ENCODE measurements around the gene HCN3. TPM values are rescaled to one million over a fixed set of nuclear protein-coding genes. Genes with fewer than 3 reads are reported as not detected.

Gene HCN3
- polyA plus RNA-seq, 1 experiment: 1.5 TPM

DNA sequence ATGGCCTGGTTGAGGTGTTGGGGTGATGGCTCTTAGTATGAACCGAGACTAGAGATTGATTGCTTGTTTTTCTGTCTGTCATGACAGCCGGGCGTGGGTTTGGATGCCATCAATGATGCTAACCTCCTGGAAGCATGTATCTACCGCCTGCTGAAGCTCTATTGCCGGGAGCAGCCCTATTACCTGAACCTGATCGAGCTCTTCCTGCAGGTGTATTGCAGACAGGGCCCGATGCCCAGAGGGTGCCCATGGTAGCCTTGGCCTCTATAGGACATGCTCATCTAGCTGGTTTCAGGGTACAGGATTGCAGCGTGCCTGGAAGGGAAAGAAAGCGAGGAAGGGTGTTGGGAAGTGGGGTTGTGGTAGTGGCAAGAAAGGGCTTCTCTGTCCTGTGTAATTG is 40.8 kb downstream of the HCN3 start:
- CTCF ChIA-PET: no interaction called here
- no peaks in the 10 kb centered on the region for H3K27me3 ChIP-seq (ENCODE audit: control insufficient read depth, insufficient read depth, low read length)
- POLR2A ChIA-PET: interaction anchor here (0.7 kb wide), 1 partner anchor 66 kb away, joined by 3 read pairs; no protein-coding TSS in a partner anchor
- TF ChIP-seq, protein P1, sequence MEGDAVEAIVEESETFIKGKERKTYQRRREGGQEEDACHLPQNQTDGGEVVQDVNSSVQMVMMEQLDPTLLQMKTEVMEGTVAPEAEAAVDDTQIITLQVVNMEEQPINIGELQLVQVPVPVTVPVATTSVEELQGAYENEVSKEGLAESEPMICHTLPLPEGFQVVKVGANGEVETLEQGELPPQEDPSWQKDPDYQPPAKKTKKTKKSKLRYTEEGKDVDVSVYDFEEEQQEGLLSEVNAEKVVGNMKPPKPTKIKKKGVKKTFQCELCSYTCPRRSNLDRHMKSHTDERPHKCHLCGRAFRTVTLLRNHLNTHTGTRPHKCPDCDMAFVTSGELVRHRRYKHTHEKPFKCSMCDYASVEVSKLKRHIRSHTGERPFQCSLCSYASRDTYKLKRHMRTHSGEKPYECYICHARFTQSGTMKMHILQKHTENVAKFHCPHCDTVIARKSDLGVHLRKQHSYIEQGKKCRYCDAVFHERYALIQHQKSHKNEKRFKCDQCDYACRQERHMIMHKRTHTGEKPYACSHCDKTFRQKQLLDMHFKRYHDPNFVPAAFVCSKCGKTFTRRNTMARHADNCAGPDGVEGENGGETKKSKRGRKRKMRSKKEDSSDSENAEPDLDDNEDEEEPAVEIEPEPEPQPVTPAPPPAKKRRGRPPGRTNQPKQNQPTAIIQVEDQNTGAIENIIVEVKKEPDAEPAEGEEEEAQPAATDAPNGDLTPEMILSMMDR (IDR thresholded peaks at IDR 0.05; ENCODE audit: low read depth, low read length): no peak
- no peaks in the 10 kb centered on the region; the same call in 1 of the 2 replicates for H3K9me3 ChIP-seq (ENCODE audit: control insufficient read depth, insufficient read depth, low read length)
- H3K4me3 ChIP-seq (ENCODE audit: low read depth, low read length): no peak overlapping the region
- DNase-seq (ENCODE audit: low read depth, low spot score): no peak
- no peak overlapping the region for H3K27ac ChIP-seq (ENCODE audit: low read depth, low read length)

DNA sequence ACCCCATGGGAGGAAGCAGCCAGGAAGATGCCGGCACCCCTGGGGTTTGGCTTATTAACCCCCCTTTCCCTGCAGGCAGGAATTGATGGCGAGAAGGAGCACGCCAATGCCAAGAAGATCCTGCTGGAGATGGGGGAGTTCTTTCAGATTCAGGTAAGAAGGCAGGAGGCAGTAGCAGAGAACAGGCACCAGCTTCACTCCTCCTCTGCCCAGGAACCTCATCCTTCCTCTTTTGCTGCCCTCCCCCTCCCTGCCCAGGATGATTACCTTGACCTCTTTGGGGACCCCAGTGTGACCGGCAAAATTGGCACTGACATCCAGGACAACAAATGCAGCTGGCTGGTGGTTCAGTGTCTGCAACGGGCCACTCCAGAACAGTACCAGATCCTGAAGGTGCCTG is 42.3 kb downstream of the HCN3 start:
- no peak for DNase-seq (ENCODE audit: low read depth, low spot score)
- Histone ChIP-seq H3K4me3 (ENCODE audit: low read depth, low read length) (no peak overlapping the region), H3K27ac (ENCODE audit: low read depth, low read length) (no peak overlapping the region), H3K27me3 (ENCODE audit: control insufficient read depth, insufficient read depth, low read length) (no peaks in the 10 kb centered on the region), H3K9me3 (ENCODE audit: control insufficient read depth, insufficient read depth, low read length) (no peaks in the 10 kb centered on the region; the same call in 1 of the 2 replicates)
- POLR2A ChIA-PET: no interaction called here
- TF ChIP-seq, protein P1 (IDR thresholded peaks at IDR 0.05; ENCODE audit: low read depth, low read length): no peak
- CTCF ChIA-PET: interaction anchor here (1.6 kb wide), 1 partner anchor 69 kb away, joined by 9 read pairs; no protein-coding TSS in a partner anchor

DNA sequence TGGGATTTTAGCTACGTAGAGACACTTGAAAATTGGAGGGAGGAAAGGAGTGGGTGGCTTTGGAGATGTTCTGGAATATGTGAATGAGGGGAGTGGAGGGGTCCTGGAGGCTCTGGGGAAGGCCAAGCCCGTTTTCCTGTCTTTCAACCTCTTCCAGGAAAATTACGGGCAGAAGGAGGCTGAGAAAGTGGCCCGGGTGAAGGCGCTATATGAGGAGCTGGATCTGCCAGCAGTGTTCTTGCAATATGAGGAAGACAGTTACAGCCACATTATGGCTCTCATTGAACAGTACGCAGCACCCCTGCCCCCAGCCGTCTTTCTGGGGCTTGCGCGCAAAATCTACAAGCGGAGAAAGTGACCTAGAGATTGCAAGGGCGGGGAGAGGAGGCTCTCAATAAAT is 43.0 kb downstream of the HCN3 start:
- no peaks in the 10 kb centered on the region for H3K27me3 ChIP-seq (ENCODE audit: control insufficient read depth, insufficient read depth, low read length)
- ChIA-PET POLR2A (interaction anchor here (0.6 to 1.2 kb wide), 2 partner anchors 8 to 40 kb away, joined by 3 to 10 read pairs; no protein-coding TSS in a partner anchor), CTCF (interaction anchor here (1.3 to 1.6 kb wide), 2 partner anchors 39 to 70 kb away, joined by 3 to 9 read pairs; no protein-coding TSS in a partner anchor)
- H3K4me3 ChIP-seq (ENCODE audit: low read depth, low read length): peak overlapping the region; percentile 82
- H3K27ac ChIP-seq (ENCODE audit: low read depth, low read length): no peak overlapping the region
- H3K9me3 ChIP-seq (ENCODE audit: control insufficient read depth, insufficient read depth, low read length): no peaks in the 10 kb centered on the region; the same call in 1 of the 2 replicates
- DNase-seq (ENCODE audit: low read depth, low spot score): no peak
- TF ChIP-seq, protein P1 (IDR thresholded peaks at IDR 0.05; ENCODE audit: low read depth, low read length): no peak

GRCh38 chr1:155320661-155321617 is 43.7 kb downstream of the HCN3 start, which contains the start of gene RUSC1:
TSS of gene RUSC1 (plus strand) at chr1:155320894. CDS start at chr1:155321774, 880 bp downstream.
- POLR2A ChIA-PET: interaction anchor here (0.5 to 1.6 kb wide), 5 partner anchors 9 to 327 kb away, joined by 3 to 10 read pairs (median 3); partner anchors contain the start of gene FDPS
- Histone ChIP-seq H3K9me3 (ENCODE audit: control insufficient read depth, insufficient read depth, low read length) (no peaks in the 10 kb centered on the region; the same call in 1 of the 2 replicates), H3K4me3 (ENCODE audit: low read depth, low read length) (peak within 1 kb of the TSS; percentile 82), H3K27me3 (ENCODE audit: control insufficient read depth, insufficient read depth, low read length) (no peaks in the 10 kb centered on the region), H3K27ac (ENCODE audit: low read depth, low read length) (peak within 1 kb of the TSS; percentile 11)
- CTCF ChIA-PET: interaction anchor here (1.3 to 3.2 kb wide), 5 partner anchors 14 to 70 kb away, joined by 3 to 62 read pairs (median 10); partner anchors contain the start of genes FDPS and HCN3
- TF ChIP-seq, protein P1 (IDR thresholded peaks at IDR 0.05; ENCODE audit: low read depth, low read length): no peak
- no peak for DNase-seq (ENCODE audit: low read depth, low spot score)
